Stimulated activated CD4-positive, alpha-beta T cell treated with anti-CD3 and anti-CD28 coated beads, Interleukin-4, amount 100 ng/mL, for 1 hour (primary cell): Measurements from ENCODE around the gene DCAF8L1.
"Not testable (repeated sequence)": the region's sequence is repeated elsewhere in the genome, so short reads cannot be mapped to it uniquely, and the experiment has no call there.

Source experiments
- DNase-seq: peaks from one replicate; pipeline ENCODE4 v3.0.0-alpha.2; 2020

The DCAF8L1 gene

GRCh38 chrX:27981349-27981748 lies at the start of gene DCAF8L1:
TSS of gene DCAF8L1 (minus strand) at chrX:27981449. CDS start at chrX:27981334, 115 bp downstream.
- no peak for DNase-seq

- DNase-seq: no peak
These were observed 41.1 kb upstream of the DCAF8L1 start for GRCh38 chrX:28022371-28022770.

GRCh38 chrX:28016823-28017222 lies 35.6 kb upstream of the DCAF8L1 start:
- DNase-seq: no peak

GRCh38 chrX:28015993-28016392 lies 34.7 kb upstream of the DCAF8L1 start:
- no peak for DNase-seq

GRCh38 chrX:28010875-28011274 lies 29.6 kb upstream of the DCAF8L1 start:
- no peak for DNase-seq

- no peak for DNase-seq
These were observed 17.4 kb upstream of the DCAF8L1 start for GRCh38 chrX:27998666-27999065.

GRCh38 chrX:27997622-27998021 lies 16.4 kb upstream of the DCAF8L1 start:
- no peak for DNase-seq

GRCh38 chrX:27996132-27996531 lies 14.9 kb upstream of the DCAF8L1 start:
- DNase-seq: no peak

- DNase-seq: no peak
These were observed 14.4 kb upstream of the DCAF8L1 start for GRCh38 chrX:27995611-27996010.

GRCh38 chrX:27987862-27988646 lies 6.8 kb upstream of the DCAF8L1 start:
- no peak for DNase-seq

- DNase-seq: not testable (repeated sequence)
These were observed 4.3 kb downstream of the DCAF8L1 start for GRCh38 chrX:27976934-27977333.

GRCh38 chrX:27976284-27976683 lies 5.0 kb downstream of the DCAF8L1 start:
- no peak for DNase-seq

- DNase-seq: no peak
These were observed 12.4 kb downstream of the DCAF8L1 start for GRCh38 chrX:27968878-27969277.

GRCh38 chrX:27968352-27968751 lies 12.9 kb downstream of the DCAF8L1 start:
- DNase-seq: no peak

- DNase-seq: no peak
These were observed 14.3 kb downstream of the DCAF8L1 start for GRCh38 chrX:27966955-27967354.

- no peak for DNase-seq
These were observed 14.8 kb downstream of the DCAF8L1 start for GRCh38 chrX:27966492-27966891.

GRCh38 chrX:27965348-27965747 lies 15.9 kb downstream of the DCAF8L1 start:
- not testable (repeated sequence) for DNase-seq

GRCh38 chrX:27964432-27964831 lies 16.8 kb downstream of the DCAF8L1 start:
- no peak for DNase-seq

GRCh38 chrX:27960410-27960809 lies 20.8 kb downstream of the DCAF8L1 start:
- DNase-seq: not testable (repeated sequence)

GRCh38 chrX:27953171-27953570 lies 28.1 kb downstream of the DCAF8L1 start:
- DNase-seq: no peak

GRCh38 chrX:27933361-27933760 lies 47.9 kb downstream of the DCAF8L1 start:
- no peak for DNase-seq
